ENCODE data around the gene ADAMTS6.

- TF ChIP-seq SUZ12 (IDR thresholded peaks at IDR 0.05) (no peak), PKNOX1 (IDR thresholded peaks at IDR 0.05) (no peak), ELF4 (IDR thresholded peaks at IDR 0.05) (no peak), BHLHE40 (IDR thresholded peaks at IDR 0.05; ENCODE audit: borderline replicate concordance) (no peak)
These were observed 26.7 kb downstream of the ADAMTS6 start for GRCh38 chr5:65455064-65455463.
